ENCODE data around the gene ZNF816.
"Not testable (repeated sequence)": the region's sequence is repeated elsewhere in the genome, so short reads cannot be mapped to it uniquely, and the experiment has no call there.

ZNF816 gene

GRCh38 chr19:52924641-52925040 lies 38.0 kb downstream of the ZNF816 start:
- DNase-seq (ENCODE audit: low spot score) = not testable (repeated sequence)

DNA sequence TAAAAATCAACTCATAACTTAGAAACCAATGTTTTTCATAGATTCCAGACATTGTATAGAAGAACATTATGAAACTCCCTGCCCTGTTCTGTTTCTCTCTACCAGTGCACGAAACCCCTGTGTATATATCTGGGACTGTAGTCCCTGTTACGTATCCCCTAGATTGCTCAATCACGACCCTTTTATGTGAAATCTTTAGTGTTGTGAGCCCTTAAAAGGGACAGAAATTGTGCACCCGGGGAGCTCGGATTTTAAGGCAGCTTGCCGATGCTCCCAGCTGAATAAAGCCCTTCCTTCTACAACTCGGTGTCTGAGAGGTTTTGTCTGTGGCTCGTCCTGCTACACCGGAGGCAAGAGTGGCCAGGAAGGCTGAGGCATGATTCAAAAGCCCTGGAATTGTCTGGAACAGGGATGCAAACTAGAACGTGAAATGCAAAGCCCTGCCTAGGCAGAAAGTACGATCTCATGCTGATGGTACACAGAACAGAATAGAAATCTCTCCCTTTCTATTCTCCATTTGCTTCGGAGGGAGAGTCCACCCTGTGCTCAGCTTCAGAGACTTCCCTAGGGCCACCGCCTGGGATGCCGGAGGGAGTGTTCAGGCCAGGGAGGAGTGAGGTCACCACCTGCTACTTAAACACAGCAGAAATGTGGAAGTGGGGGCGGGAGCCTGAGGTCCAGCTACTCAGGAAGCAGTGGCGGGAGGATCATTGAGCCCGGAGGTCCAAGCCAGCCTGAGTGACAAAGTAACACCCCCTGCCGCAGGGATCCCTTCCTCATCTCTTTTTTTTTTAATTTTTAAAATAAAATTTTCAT lies 38.7 kb downstream of the ZNF816 start:
- no peak for DNase-seq (ENCODE audit: low spot score)

- DNase-seq (ENCODE audit: low spot score) = peak; percentile 86
Observed at GRCh38 chr19:52922841-52923777, 39.6 kb downstream of the ZNF816 start, which contains the start of gene ZNF888. TSS of gene ZNF888 (minus strand) at chr19:52923428. CDS start at chr19:52917873, 5,555 bp downstream.

- no peak for DNase-seq (ENCODE audit: low spot score)
Observed at GRCh38 chr19:52917531-52917930, 45.1 kb downstream of the ZNF816 start.

- DNase-seq (ENCODE audit: low spot score) = no peak
Observed at GRCh38 chr19:52910648-52911047, 52.0 kb downstream of the ZNF816 start.

DNA sequence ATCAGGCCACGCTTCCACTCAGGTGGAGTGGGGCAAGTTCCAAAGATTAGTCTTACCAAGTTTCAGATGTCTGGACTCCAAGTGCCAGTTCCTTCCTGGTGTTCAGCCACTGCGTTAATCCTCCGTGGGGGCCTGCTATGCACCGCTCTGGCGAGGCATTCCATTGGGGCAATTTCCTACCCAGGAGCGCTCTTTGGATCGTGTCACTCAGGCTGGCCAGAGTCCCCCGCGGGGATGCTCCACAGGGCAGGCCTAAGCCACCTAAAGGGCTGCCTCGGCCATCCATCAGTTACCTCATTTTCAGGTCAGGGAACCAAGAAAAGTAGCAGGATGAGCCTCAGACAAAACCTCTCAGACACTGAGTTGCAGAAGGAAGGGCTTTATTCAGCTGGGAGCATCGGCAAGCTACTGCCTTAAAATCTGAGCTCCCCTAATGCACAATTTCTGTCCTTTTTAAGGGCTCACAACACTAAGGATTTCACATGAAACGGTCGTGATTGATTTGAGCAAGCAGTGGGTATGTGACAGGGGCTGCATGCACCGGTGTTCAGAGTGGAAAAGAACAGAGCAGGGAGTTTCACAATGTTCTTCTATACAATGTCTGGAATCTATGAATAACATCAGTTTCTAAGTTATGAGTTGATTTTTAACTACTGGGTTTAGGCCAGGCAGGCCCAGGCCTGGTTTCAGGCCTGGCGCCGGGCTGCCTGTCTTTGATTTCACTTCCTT lies 58.5 kb downstream of the ZNF816 start:
- DNase-seq (ENCODE audit: low spot score) = not testable (repeated sequence)

DNA sequence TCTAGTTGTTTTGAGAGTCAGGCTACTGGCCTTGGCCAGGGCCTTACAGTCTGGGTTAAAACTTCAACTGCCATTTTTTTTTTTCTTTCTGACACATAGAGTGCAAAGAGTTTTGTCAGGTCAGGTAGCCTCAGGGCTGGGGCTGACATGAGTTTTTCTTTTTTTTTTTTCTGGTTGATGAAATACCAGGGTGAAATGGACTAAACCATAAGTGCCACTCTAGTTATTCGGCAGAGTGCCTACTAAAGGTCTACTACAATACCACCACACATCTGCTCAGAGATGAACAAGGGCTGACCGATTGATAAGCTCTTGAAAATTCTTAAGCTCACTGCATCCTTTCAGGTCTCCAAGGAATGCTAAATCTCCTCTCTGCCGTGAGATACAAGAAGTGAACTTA lies 60.8 kb downstream of the ZNF816 start:
- DNase-seq (ENCODE audit: low spot score) = no peak
